MM.1S (cell line): ENCODE data around the gene LSM10.

ENCODE experiments used
- DNase-seq: peaks from one replicate; pipeline ENCODE4 v3.0.0-alpha.2; 2015
- H2AFZ ChIP-seq: fragments of 300-600 bp; sonication (generic); 2 replicates; pipeline ENCODE4 v1.6.0; 2016; ENCODE audit warnings: antibody characterized with exemption, low read length
- H3F3A ChIP-seq: fragments of 300-600 bp; sonication (generic); 2 replicates; pipeline ENCODE4 v1.6.1; 2016; ENCODE audit warnings: mild to moderate bottlenecking, antibody characterized with exemption, low read length, moderate library complexity, mixed read lengths; ENCODE audit not compliant: insufficient read depth
- H3K27ac ChIP-seq: fragments of 300-600 bp; sonication (generic); 2 replicates; pipeline ENCODE4 v1.5.1; 2016; ENCODE audit warnings: mild to moderate bottlenecking, low read length
- H3K27me3 ChIP-seq: fragments of 300-600 bp; sonication (generic); replicated peaks from 2 replicates; pipeline ENCODE4 v1.6.0; 2016; ENCODE audit warnings: low read length; ENCODE audit not compliant: insufficient read depth
- H3K36me3 ChIP-seq: fragments of 300-600 bp; sonication (generic); replicated peaks from 2 replicates; pipeline ENCODE4 v1.6.1; 2016; ENCODE audit warnings: mild to moderate bottlenecking, low read length, mixed read lengths; ENCODE audit not compliant: insufficient read depth
- H3K4me1 ChIP-seq: fragments of 300-600 bp; sonication (generic); 2 replicates; pipeline ENCODE4 v1.6.1; 2016; ENCODE audit warnings: low read length, mixed read lengths
- H3K4me2 ChIP-seq: fragments of 300-600 bp; sonication (generic); 2 replicates; pipeline ENCODE4 v1.6.0; 2016; ENCODE audit warnings: low read depth, low read length
- H3K4me3 ChIP-seq: fragments of 300-600 bp; sonication (generic); 2 replicates; pipeline ENCODE4 v1.5.1; 2016; ENCODE audit warnings: low read length, mixed read lengths
- H3K79me2 ChIP-seq: fragments of 300-600 bp; sonication (generic); 2 replicates; pipeline ENCODE4 v1.6.1; 2016; ENCODE audit warnings: mixed run types, low read length, mixed read lengths
- H3K9ac ChIP-seq: fragments of 300-600 bp; sonication (generic); 2 replicates; pipeline ENCODE4 v1.6.1; 2016; ENCODE audit warnings: low read length, mixed read lengths
- H3K9me2 ChIP-seq: fragments of 300-600 bp; sonication (generic); replicated peaks from 2 replicates; pipeline ENCODE4 v1.6.1; 2016; ENCODE audit warnings: mild to moderate bottlenecking, low read length, mixed read lengths; ENCODE audit not compliant: insufficient read depth
- H3K9me3 ChIP-seq: fragments of 300-600 bp; sonication (generic); replicated peaks from 2 replicates; pipeline ENCODE4 v1.6.1; 2016; ENCODE audit warnings: mild to moderate bottlenecking, low read length, mixed read lengths; ENCODE audit not compliant: insufficient read depth
- H4K20me1 ChIP-seq: fragments of 300-600 bp; sonication (generic); 2 replicates; pipeline ENCODE4 v1.6.1; 2016; ENCODE audit warnings: mild to moderate bottlenecking, low read length, moderate library complexity, mixed read lengths; ENCODE audit not compliant: insufficient read depth
- EZH2 ChIP-seq: fragments of 300-600 bp; sonication (generic); optimal IDR thresholded peaks from 2 replicates; pipeline ENCODE3; 2017; ENCODE audit warnings: low read depth, mild to moderate bottlenecking, antibody characterized with exemption, low read length, mixed read lengths
- EZH2phosphoT487 ChIP-seq: fragments of 300-600 bp; sonication (generic); IDR thresholded peaks from 2 replicates; pipeline ENCODE4 v1.6.1; 2018; ENCODE audit warnings: antibody characterized with exemption, low read length
- TF ChIP-seq, protein P1 (sequence below): fragments of 300-600 bp; sonication (generic); IDR thresholded peaks from 2 replicates; pipeline ENCODE4 v1.5.1; 2016; ENCODE audit warnings: antibody characterized with exemption, low read length, mixed read lengths

Gene LSM10

DNA sequence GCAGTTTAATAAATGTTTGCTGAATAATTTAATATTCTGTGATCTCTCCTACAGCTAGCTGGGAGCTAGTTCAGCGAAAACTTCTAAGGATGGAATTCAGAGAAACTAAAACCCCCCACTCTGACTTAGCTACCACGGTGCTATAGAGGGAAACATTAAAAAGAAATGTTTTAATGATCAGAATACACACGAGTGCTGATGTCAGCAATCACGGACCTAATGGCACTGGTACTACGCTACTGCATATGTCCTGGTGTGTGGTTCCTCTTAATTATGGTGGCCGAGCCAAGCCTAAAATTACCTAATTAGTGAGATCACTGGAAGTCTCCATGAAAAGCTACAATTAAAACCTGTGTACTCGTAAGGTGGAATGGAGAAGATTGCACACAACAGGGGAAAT is 23.9 kb upstream of the LSM10 start:
- no peaks in the 10 kb centered on the region for H3F3A ChIP-seq
- no peak overlapping the region for H3K4me2 ChIP-seq
- no peaks in the 10 kb centered on the region for H3K9me2 ChIP-seq
- TF ChIP-seq, protein P1, sequence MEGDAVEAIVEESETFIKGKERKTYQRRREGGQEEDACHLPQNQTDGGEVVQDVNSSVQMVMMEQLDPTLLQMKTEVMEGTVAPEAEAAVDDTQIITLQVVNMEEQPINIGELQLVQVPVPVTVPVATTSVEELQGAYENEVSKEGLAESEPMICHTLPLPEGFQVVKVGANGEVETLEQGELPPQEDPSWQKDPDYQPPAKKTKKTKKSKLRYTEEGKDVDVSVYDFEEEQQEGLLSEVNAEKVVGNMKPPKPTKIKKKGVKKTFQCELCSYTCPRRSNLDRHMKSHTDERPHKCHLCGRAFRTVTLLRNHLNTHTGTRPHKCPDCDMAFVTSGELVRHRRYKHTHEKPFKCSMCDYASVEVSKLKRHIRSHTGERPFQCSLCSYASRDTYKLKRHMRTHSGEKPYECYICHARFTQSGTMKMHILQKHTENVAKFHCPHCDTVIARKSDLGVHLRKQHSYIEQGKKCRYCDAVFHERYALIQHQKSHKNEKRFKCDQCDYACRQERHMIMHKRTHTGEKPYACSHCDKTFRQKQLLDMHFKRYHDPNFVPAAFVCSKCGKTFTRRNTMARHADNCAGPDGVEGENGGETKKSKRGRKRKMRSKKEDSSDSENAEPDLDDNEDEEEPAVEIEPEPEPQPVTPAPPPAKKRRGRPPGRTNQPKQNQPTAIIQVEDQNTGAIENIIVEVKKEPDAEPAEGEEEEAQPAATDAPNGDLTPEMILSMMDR = no peak
- TF ChIP-seq EZH2 (no peak), EZH2phosphoT487 (no peak)
- H3K79me2 ChIP-seq = no peaks in the 10 kb centered on the region
- H3K27ac ChIP-seq = no peak overlapping the region
- H3K36me3 ChIP-seq = no peaks in the 10 kb centered on the region
- H3K27me3 ChIP-seq = no peaks in the 10 kb centered on the region
- H4K20me1 ChIP-seq = no peaks in the 10 kb centered on the region
- H3K9me3 ChIP-seq = no peaks in the 10 kb centered on the region
- peaks cover 5% of the 10 kb centered on the region for H3K4me1 ChIP-seq
- no peak overlapping the region for H3K9ac ChIP-seq
- H3K4me3 ChIP-seq = no peak overlapping the region
- no peak for DNase-seq
- no peak overlapping the region for H2AFZ ChIP-seq

DNA sequence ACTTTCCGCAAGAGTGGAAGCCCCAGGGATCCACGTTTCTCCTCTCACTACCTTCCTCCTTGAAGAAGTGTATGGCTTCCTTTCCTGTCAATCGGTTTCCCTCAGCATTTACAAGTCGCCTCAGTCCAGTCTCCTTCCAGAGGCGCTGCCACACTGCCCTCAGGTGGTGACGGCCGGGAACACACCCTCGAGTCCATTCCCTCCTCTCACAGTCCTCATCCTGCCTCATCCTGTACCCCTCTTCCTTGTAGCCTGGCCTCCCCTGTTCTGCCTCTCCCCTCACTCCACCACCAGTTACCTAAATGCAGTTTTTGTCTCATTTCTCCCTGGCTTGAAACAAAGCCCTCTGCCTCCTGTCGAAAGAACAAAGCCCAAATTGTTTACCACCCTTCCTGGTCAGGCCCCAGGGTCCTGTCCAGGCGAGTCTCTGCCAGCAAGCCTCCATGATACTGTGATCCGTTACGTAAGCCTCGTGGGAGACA is 23.2 kb upstream of the LSM10 start:
- H3K9me2 ChIP-seq = no peaks in the 10 kb centered on the region
- no peak overlapping the region for H3K4me3 ChIP-seq
- no peak overlapping the region for H3K27ac ChIP-seq
- peak; percentile 73 for DNase-seq
- no peaks in the 10 kb centered on the region for H3K36me3 ChIP-seq
- H2AFZ ChIP-seq = peak overlapping the region; percentile 37; the same call in 1 of the 2 replicates
- peak overlapping the region; percentile 12; the same call in 1 of the 2 replicates for H3K4me2 ChIP-seq
- peaks cover 5% of the 10 kb centered on the region for H3K4me1 ChIP-seq
- H3K9me3 ChIP-seq = no peaks in the 10 kb centered on the region
- H4K20me1 ChIP-seq = no peaks in the 10 kb centered on the region
- H3K27me3 ChIP-seq = no peaks in the 10 kb centered on the region
- no peaks in the 10 kb centered on the region for H3K79me2 ChIP-seq
- no peak overlapping the region for H3K9ac ChIP-seq
- no peaks in the 10 kb centered on the region for H3F3A ChIP-seq
- no peak for TF ChIP-seq EZH2
- TF ChIP-seq, protein P1 = peak; percentile 95

DNA sequence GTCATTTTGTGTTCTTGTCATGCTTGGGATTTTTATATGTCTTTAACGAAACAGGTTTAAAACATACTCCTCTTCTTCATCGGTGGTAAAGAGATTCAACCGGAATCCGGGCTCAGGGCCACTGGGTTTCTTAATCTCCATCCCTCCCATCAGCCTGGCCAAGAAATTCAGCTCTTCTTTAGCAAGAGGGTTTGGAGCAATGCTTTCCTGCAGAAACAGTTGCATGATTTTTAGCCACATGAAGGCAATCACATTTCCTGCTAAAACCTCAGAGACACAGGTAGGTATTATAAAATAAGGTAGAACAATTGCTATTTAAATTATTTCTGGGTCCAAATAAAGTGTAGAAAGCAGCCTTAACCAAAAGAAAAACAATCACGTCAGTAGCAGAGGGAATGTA is 22.7 kb upstream of the LSM10 start:
- Histone ChIP-seq H3K79me2 (no peaks in the 10 kb centered on the region), H3K4me2 (peak overlapping the region; percentile 12; the same call in 1 of the 2 replicates), H3K27me3 (no peaks in the 10 kb centered on the region), H3F3A (no peaks in the 10 kb centered on the region), H3K36me3 (no peaks in the 10 kb centered on the region), H3K9ac (0 out of 2 replicates have a peak overlapping the region, but pooled peaks have one; percentile 12), H3K27ac (no peak overlapping the region), H2AFZ (peak overlapping the region; percentile 37; the same call in 1 of the 2 replicates), H3K4me1 (peaks cover 5% of the 10 kb centered on the region), H3K9me3 (no peaks in the 10 kb centered on the region), H4K20me1 (no peaks in the 10 kb centered on the region), H3K9me2 (no peaks in the 10 kb centered on the region), H3K4me3 (no peak overlapping the region)
- TF ChIP-seq, protein P1 = no peak
- no peak for TF ChIP-seq EZH2
- TF ChIP-seq EZH2phosphoT487 = no peak
- no peak for DNase-seq
